Astrocyte of the hippocampus (primary cell): ENCODE data around the gene SETBP1.

Experiments used
- DNase-seq: peaks from one replicate; pipeline ENCODE4 v3.0.0; 2011; ENCODE audit warnings: low read depth, low spot score

SETBP1 gene

DNA sequence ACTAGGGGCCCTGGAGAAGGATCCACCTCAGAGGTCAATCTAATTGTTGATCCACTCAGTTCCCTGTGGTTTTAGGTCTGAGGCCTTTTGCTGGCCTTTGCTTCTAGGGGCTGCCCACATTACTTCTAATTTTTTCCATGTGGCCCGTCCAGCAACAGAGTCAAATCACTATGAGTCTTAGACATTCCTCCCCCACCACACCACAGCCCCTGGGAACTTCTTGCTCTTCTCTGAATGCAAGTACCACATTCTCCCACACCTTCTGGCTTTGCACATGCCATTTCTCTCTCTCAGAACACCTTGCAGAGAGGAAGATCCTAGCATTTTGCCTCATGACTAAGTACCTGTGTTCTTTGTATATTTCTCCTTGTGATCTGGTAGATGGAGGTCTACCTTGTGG lies 286.9 kb downstream of the SETBP1 start:
- no peak for DNase-seq

DNA sequence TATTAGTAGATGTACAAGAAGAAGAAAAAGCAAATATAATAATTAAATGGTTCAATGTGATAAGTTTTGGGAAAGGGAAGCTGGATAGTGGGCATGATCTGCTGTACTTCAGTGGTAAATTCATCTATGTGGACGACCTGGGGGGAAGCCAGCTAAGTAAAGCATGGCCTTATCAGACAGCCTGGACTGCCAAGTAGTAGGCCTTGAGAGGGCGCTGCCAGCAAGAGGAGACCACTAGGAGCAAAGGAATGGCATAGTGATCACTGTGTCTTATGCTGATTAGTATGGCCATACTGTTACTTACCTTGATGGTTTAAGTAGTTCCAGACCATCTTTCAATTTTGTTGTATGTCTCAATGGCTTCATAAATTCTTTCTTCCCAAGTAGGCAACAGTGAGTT lies 287.6 kb downstream of the SETBP1 start:
- peak; percentile 19 for DNase-seq

DNA sequence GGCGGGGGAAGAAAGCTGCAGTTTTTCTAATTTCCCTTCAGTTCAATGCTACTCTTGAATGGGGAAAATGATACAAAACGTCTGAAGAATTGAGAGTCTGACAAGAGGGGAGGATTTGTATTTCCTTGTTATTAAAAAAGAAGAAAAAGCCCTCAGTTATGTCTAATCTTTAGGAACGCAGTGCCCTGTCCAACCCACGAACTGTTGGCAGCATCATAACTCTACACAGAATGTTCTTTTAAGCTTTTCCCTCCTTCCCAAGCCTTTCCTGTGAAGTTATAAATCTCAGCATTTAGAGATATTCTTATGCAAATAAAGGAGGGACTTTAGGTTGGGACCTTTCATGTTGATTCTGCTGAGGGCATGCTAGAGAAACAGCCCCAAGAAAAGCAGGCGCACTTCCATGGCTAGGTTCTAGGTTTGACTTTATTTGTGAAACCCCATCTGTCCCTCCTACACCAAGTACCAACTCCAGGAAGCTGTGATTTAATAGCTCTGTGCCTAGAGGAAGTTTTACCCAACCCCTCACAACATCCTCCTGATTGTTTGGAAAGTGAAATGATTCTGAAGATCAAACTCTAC lies 288.6 kb downstream of the SETBP1 start:
- peak; percentile 78 for DNase-seq

DNA sequence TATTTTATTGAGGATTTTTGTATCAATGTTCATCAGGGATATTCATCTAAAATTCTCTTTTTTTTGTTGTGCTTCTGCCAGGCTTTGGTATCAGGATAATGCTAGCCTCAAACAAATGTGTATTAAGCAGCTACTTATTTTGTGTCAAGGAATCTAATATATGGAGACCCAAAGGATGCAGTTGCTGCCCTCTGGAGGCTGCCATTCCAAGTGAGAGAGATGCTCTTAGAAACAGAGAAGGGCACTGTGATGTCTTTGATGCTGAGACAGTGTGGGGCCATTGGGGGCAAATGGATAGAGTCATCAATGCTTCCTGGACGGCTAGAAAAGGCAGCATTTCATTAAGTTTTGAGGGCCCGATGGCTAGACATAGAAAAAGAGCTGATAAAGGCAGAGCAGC lies 292.6 kb downstream of the SETBP1 start:
- DNase-seq, result no peak

DNA sequence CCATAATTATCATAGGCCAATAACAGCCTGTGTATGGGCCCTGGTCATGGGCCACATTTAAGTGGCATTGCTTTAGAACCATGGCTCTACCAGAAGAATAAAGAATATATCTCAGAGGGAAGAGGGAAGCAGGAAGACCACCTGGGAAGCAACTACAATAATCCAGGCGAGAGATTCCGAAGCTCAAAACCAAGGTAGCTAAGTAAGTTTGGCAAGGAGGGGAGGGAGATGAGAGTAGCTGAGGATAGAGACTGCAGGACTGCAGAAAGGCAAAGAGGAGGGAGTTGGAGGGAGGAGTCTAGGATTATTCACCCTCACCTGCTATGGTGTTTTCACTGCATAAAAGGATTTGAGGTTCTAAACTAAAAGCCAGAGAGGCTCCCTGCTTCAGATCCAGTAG lies 293.5 kb downstream of the SETBP1 start:
- DNase-seq, result no peak

DNA sequence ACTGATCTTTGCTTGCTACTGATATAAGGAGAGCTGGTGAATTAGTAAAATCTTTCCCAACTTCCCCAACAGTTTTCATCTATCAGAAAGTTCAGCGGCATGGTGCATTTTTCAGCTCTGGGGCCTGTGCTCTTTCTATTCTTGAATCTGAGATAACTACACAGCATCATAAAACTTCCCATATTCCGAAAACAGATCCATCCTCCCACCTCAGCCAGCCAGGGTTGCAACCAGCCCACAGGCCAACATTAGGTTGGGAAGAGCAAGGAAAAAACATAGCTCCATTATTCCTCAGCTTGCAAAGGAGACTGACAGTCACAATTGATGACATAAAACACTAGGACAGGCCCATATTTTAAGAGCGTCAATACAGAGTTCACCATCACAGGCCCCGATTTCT lies 297.2 kb downstream of the SETBP1 start:
- no peak for DNase-seq

DNA sequence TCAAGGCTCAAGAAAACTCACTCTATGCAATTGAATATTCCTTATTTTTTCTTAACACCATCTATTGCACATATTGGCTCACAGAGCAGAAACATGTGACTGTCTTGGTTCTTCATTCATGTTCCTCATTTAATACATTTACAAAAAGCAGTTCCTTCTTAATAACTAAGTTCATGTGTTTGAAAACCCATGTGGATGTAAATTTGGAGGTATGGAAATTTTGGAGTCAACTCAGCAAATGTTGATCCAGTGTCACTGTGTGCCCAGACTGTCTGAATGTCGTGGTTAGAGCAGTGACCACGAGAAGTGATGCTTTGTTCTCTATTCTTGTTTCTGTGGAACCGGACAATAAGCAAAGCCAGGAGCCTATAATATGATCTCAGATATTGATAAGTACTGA lies 299.1 kb downstream of the SETBP1 start:
- DNase-seq, result no peak

DNA sequence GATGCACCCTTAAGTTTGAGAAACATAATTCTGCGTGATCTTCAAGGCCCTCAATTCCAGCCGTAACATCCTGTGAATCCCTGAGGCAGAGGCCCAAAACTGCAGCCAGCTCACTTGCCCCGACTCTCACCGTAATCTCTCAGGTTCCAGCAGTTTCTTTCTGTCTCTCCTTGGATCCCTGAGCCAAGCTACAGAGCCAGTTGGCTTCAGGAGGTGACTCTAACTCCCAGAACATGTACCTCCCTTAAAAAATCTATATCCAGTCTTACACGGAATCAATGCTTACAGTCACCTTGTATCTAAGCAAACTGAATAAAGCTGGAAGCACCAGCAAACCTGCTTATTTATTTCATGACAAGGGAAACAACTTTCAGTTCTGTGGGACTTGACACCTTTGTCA lies 300.4 kb downstream of the SETBP1 start:
- DNase-seq, result no peak

DNA sequence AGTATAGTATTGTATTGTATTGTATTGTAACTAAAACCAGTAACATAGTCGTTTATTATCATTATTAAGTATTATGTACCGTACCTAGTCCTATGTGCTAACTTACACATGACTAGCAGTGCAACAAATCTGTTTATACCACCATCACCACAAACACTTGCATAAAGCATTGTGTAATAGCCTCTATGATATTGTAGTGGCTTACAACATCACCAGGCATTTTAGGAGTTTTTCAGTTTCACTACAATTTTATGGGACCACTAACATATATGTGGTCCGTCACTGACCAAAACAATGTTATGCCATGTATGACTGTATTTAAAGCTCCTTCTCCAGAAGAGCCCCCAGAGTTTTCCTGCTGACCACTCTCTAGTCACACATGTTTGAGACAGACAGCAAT lies 306.2 kb downstream of the SETBP1 start:
- no peak for DNase-seq

DNA sequence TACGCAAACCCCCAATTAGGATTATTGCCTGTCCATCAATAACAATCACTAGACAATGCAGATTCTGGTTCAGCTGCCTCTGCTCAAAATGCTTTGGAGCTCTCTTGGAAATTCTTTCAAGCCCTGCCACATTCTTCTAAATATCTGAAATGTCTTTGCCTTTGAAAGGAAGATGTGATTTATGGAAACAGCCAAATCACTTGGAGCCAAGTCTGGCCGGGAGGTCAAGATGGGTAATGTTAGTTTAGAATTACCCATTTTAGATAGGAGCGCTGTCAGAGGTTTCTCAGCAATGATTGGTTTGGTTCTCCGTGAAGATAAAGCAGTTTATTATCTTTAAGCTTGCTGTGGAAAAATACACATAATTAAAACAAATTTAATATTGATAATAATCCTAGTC lies 306.7 kb downstream of the SETBP1 start:
- no peak for DNase-seq

DNA sequence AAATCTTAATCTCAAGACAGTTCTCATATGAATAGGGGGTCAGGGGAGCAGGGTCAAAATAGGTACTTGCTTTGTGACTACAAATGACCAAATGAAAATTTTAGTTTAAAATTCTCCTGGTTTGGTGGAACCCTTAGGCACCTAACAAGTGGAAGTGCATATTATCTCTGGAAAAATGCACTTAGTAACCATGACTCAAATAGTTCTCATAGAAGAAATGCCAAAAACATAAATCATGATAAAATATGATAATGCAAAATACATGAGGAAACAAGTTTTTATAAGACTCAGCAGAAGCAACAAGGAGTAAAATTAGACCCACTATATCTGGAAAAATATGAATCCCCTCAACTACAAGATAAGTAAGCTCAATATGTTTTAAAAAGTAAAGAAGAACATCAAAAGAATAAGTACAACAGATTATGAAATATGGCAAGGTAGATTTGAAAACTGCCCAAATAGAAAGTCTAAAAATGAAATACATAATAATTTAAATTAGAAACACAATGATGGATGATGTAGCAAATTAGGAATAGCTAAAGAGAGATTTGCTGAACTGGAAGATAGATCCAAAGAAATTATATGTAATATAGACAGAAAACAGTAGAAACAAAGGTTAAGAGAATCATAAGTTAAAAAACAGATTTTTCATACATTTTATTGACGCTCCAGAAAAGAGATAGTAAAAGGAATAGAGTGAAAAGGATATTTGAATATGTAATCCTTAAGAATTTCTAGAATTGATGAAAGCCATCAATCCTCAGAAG lies 308.3 kb downstream of the SETBP1 start:
- no peak for DNase-seq

DNA sequence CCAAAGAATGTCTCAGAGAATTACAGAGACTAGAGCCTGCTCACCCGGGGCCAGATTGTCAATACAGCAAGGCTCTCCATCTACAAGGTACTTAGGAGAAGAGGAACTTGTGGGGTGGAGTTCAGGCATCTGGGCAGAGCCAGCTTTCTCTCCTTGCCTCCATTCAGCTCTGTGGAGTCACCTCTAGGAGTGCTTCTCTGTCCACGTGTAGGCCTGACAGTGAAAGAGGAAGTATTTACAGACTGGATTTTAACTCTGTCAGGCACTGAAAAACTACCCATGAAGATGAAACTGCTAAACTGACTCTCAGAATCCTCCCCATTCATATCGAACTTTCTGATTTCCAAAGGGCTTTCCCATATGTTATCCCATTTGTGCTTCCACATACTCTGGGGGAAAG lies 315.6 kb downstream of the SETBP1 start:
- DNase-seq, result no peak

DNA sequence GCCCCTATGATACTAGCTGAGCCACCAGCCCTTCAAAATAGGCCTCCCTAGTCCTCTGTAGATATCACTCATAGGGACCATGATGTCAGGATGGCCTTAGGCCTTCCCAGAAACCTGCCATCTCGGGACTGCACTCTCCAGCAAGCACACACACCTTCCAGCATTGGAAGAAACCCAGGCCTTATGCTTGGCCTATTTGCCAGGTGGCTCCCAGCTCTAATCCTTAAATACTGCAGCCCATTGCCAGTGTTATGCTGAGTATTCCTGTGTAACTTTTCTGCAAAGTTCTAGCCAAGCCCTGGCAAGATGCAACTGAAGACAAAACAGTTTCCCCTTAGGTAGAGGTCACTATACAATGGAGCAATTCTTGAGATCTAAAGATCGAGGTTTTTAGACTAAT lies 316.5 kb downstream of the SETBP1 start:
- DNase-seq, result no peak

DNA sequence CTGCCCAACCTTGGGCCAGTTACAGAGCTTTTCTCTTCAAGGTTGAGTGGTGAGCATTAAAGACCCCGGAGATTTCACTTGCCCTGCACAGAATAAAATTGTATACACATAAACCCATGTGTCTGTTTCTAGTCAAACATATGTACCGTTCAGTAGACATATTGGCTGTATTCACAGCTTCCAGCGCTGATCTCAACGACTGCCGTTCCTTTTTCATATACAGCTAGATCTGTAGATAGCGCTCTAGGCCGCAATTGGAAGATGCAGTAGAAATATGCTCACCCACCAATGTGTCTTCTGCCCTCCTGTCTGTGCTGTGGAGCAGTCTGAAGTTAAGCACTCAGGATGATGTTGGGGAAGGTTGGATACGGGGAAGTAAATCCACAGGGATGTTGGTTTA lies 317.7 kb downstream of the SETBP1 start:
- no peak for DNase-seq

DNA sequence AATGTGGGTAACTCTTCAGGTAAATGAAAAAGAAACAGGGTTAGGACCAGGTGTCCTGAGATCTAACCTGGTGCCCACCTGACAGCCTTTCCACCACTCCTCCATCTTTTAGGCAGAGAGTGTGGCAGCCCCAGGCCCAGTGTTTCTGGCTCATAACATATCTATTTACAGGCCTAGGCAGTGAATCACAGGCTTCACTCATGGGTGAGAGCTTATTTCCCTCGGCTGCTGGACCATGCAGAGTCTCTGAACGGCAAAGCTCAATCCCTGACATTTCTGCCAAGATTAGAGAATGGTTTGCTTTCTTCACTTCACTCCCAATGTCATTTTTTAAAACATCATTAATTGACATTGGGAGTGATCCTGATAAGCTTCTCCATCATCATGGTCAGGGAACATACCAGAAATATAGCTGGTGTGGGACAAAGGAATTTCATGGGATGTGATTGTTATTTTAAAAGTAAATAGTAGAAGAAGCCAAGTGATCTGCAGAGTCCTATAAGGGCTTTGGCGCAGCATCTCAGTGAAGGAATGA lies 323.9 kb downstream of the SETBP1 start:
- peak; percentile 64 for DNase-seq

DNA sequence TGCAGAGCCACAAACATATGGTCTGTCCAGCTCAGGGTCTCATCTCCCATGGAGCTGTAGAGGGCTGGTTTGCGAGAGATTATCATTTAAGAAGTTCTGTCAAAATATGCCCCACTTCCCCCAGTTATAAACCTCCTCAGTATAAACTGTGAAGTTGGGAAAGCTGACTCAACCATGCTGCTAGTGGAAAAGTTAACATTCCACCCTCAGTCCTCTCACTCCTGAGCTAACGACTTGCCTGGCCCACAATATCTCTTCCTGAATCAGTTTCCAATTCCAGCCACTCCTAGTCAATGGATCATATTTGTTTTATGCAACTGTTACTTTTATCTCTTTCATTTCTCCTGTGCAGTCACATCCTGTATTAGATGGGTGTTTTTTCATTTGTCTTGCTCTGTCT lies 326.2 kb downstream of the SETBP1 start:
- DNase-seq, result no peak

DNA sequence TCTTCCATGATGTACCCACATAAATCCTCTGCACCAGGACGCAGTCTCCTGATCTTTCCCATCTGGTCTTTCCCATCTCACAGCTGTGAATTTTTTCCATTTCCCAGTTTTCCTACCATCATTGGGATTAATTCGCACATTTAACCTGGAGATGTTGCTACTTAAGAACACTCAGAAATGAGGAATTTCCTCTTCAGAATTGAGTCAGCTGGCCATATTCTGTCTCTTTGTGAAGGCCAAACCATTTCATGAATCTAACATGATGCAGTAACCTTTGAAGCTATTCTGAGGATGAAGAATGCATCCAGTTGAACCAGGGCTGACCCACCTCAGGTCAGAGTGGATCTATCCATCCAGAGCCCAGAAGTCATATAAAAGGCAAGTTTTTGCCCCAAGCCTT lies 326.8 kb downstream of the SETBP1 start:
- no peak for DNase-seq

DNA sequence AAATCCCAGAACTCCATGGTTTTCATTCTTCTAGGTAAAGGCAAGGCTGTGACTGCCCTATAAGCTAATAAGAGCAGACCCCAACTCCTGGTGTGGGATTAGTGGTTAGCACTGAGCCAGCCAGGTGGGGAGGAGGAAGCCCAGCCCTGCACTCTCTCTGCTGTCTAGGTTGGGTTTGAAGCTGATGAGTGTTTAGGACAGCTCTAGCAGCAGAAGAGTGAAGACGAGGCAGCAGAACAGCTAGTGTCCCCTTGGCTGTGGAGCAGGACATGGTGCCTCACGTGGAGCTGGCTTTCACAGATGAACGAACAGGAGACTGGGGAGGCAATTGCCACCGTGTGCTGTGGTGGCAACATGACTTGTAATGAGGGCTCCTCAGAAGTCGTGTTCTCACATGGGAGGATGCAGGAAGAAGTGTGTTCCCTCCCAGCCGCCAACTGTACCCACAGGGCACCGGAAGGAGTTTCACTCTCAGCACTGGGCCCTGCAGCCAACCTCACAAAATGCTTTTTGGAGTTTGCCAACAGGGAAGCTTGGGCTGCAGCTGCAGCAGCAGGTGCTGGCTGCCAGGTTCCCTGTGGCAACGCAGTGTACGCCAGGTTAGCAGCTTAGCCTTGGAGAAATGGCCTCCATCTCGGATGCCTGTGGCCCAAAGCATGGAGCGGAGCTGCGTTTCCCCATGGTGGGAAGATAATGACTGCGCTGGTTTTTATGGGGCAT lies 328.2 kb downstream of the SETBP1 start:
- no peak for DNase-seq

DNA sequence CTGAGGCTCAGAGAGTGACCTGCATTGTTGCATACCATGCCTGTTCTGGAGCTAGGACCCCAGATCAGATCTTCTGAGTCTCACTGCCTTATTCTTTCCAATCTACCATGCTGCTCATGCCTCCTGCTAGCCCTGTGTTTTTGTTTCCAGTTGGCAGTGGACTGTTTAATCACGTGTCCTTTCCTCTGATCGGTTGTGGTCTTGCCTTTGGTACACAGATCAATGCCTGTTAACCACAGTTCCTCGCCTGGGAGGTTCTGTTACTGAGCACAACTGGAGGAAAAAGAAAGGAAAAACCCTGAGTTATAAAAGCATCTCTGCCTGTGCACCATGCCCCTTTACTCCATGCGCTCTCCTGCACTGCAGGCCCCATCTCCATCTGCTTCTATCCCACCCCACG lies 329.1 kb downstream of the SETBP1 start:
- peak; percentile 70 for DNase-seq

DNA sequence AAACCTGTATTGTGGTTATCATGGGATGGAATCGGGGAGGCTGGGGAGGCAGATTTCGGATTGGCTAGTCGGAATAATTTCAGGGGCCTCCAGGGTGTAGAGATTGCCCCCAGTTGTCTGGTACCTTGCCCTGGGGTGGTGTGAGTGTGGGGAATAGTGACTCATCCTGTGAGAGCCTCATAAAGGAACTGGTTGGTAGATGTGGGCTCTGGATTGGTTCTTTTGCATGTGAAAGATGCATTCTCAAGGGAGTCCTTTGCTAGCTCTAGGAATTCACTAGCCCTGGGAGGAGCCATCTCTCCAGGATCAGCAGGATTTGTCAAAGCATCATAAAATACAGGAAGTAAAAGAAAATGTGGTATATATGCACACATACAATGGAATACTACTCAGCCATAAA lies 331.6 kb downstream of the SETBP1 start:
- DNase-seq, result no peak

DNA sequence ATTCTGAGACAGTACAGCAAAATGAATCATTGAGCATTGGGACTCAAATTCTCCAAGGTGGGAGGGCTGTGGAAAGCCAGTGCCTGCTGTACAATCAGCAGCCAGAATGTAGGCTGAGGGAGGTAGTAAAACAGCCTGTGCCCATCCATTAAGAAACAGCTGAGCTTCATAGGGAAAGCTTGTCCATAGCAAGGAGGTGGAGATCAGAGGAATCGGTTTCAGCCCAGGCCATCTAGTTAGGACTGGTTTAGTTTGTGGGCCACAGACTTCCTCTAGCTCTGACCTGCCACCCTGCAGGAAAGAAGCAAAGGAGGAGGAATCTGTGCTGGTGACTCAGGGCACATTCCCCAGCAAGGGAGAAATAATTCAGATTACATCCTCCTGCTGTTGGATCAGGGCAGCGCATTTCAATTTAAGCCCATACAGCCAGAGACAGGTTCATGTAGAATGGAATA lies 333.4 kb downstream of the SETBP1 start:
- peak; percentile 89 for DNase-seq

DNA sequence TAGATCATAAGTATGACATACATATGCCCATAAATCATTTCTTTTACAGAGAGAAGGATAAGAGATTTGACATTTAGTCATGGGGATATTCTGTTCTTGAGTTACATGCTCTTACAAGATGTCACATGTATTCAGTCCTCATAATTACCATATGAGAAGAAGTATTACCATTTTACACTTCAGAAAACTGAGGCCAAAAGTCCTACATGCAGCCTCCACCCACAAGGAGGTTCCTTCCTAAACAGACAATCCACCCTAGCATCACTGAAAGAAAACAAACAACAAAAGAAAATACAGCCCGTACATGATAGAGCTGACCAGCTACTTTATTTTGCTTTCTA lies 335.1 kb downstream of the SETBP1 start:
- DNase-seq, result peak; percentile 16

DNA sequence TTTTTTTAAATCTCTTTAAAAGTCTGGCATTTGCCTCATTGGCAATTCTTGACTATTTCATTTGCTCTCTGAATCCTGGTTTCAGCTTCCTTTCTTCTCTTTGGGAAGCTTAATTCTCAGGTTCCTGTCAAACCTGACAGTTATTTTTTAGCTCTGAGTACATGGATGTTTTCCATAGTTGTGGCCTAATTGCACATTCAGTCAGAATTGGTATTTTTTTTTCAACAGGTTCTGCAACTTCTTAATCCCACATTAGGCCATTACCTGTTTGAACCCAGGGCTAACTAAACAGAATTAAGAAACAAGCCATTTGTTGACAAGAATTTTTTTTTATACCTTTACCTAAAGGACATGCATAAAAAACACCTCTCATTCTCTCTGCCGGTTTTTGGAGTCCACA lies 338.8 kb downstream of the SETBP1 start:
- DNase-seq, result peak; percentile 46
